ENCODE data around the gene SMIM26.

Gene SMIM26

DNA sequence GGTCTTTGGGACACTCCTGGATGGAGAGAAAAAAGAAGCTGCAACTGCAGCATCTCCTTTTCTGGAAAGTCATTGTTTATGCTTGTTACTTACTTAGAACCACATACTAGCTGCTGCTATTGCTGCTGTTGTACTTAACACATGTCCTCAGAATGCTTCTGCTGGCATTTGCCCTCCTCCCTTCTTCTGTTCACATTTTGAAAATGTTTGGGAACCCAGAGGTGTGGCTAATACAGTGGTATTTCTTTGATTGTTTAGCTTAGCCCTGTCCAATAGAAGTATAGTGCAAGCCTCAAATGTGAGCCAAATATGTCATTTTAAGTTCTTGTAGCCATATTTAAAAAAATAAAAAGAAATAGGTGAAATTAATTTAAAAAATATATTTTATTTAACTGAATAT is 29.0 kb downstream of the SMIM26 start:
- DNase-seq (ENCODE audit: low read depth), result no peak

DNA sequence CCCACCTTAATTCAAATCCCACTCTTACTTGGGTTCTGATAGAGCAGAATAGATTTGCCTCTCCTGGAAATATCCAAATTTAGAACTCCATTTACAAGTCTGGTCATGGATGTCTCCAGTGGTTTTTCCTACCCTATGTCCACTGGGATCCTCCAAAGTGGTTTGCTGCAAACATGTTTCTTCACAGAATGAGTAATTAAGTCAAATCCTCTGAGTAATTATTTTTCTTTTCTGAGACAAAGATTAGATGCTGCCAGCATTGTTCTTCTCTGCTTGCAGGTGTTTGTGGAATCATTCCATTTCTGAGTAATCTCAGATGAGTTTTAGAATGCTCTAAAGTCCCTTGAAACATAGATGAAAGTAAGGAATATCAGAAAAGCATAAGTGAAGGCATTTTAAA is 42.5 kb downstream of the SMIM26 start:
- no peak for TF ChIP-seq CTCF (IDR thresholded peaks at IDR 0.05; ENCODE audit: low read depth, low read length, missing control alignments)
- no peak for DNase-seq (ENCODE audit: low read depth)
- H3K4me3 ChIP-seq (ENCODE audit: low read depth, low read length), result no peak overlapping the region

More for the DNA sequence above, 29.0 kb downstream of the SMIM26 start:
- TF ChIP-seq CTCF (IDR thresholded peaks at IDR 0.05; ENCODE audit: low read depth, low read length, missing control alignments), result no peak
- no peak overlapping the region for H3K4me3 ChIP-seq (ENCODE audit: low read depth, low read length)

DNA sequence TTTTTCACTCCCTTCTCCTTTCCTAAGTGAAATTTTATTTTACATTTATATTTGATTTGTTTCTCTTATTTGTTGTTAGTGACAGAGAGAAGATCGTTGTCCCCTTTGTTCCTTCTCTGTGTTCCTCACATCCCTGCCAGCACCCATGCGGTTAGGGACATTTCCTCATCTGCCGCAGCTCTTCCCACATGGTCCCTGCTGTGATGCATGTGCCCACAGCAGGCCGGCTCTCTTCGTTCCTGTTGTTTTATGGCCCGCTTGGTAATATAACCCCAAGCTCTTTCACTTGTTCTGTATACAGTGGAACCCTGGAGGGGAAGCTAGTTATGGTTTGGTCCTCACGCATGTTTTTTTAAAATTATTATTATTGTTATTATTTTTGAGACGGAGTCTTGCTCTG is 44.3 kb downstream of the SMIM26 start:
- H3K4me3 ChIP-seq (ENCODE audit: low read depth, low read length), result no peak overlapping the region
- TF ChIP-seq CTCF (IDR thresholded peaks at IDR 0.05; ENCODE audit: low read depth, low read length, missing control alignments), result no peak
- DNase-seq (ENCODE audit: low read depth), result no peak

DNA sequence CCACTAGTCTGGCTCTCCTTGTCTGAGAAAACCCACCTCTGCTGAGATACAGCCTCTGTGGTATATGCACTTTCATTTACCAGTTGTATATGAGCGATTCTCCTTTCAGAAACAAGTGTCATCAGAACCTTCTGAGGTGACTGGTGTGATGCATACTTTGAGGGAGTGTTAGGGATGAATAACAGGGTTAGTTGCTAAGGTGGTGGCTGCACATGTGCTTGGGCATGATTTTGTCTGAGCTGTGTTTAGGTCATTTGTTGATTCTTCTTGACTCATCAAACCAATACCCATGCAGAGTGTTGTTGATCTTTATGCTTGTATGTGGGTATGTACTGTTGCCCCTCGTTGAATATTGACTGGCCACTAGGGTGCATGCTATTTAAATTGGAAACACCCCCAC is 46.3 kb downstream of the SMIM26 start:
- DNase-seq (ENCODE audit: low read depth), result no peak
- no peak for TF ChIP-seq CTCF (IDR thresholded peaks at IDR 0.05; ENCODE audit: low read depth, low read length, missing control alignments)
- no peak overlapping the region for H3K4me3 ChIP-seq (ENCODE audit: low read depth, low read length)

DNA sequence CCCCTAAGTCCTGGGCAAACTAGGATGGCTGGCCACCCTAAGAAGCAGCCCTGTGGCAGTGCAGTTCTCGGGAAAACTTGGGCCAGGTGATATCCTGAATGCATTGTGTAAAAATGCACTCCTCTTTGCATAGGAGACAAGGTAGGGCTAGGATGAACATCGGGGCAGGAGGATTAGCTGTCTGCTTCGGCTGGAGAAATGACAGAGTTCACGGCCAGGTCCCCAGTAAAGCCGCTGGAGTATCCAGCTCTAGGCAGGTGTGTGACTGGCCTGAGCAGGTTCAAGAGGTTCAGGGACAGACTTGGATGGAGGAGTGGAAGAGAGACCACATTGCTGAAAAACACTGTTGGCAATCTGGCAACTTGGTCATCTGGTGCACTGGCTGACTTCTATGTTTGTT is 47.0 kb downstream of the SMIM26 start:
- TF ChIP-seq CTCF (IDR thresholded peaks at IDR 0.05; ENCODE audit: low read depth, low read length, missing control alignments), result no peak
- no peak overlapping the region for H3K4me3 ChIP-seq (ENCODE audit: low read depth, low read length)
- no peak for DNase-seq (ENCODE audit: low read depth)

DNA sequence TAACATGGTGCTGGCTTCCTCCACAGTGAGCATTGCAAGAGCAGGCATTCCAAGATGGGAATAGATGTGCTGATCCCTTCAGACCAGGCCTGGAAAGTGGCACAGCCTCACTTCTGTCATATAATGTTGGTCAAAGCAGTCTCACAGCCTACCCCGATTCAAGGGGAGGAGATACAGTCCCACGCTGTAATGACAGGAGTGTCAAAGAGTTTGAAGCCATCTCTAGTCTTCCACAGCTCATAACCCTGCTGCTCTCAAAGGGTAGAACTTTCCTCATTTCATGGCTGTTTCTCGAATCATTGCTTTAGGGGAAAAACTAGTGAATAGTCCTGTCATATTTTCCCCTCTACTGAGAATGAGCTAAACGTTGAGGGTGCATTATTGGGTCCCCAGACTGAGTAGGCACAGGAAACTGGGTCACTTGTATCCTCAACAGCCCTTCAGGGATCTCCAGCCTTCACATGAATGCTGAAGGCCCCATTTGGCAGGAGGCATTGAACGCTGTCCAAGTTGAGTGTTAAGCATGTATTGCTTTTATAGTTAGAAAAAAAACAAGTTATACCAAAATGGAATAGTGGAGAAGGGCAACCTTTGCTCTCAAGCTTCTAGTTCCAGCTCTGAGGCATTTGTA is 47.9 kb downstream of the SMIM26 start:
- no peak overlapping the region for H3K4me3 ChIP-seq (ENCODE audit: low read depth, low read length)
- TF ChIP-seq CTCF (IDR thresholded peaks at IDR 0.05; ENCODE audit: low read depth, low read length, missing control alignments), result no peak
- DNase-seq (ENCODE audit: low read depth), result no peak

Data from GM12864 (cell line).